ENCODE results near the gene C16orf54. TPM values are rescaled to one million over a fixed set of nuclear protein-coding genes. Genes with fewer than 3 reads are reported as not detected.
"Not testable (repeated sequence)": the region's sequence is repeated elsewhere in the genome, so short reads cannot be mapped to it uniquely, and the experiment has no call there.

Gene C16orf54
- polyA plus RNA-seq, 6 donors from 2014 or later, result 1.4 to 70.0 (median 29.5) TPM

- H3K27me3 Mint-ChIP-seq, result no peaks in the 10 kb centered on the region
- no peak overlapping the region for H3K27ac Mint-ChIP-seq
- peak in 1 of 2 donors; percentile 37 for ATAC-seq (ENCODE audit: low read depth in 2 of 2)
- peaks cover 15 to 20% (median 16%) of the 10 kb centered on the region in 3 donors for H3K4me1 Mint-ChIP-seq
- DNase-seq, result no peak
- H3K9me3 Mint-ChIP-seq, result peaks cover 0 to 2% (median 0%) of the 10 kb centered on the region in 7 donors
- peaks cover 0 to 7% of the 10 kb centered on the region in 2 donors for H3K36me3 Mint-ChIP-seq
- H3K4me3 Mint-ChIP-seq, result peak overlapping the region in 1 of 8 donors; percentile 9
Measured at GRCh38 chr16:29729116-29729521, 16.7 kb downstream of the C16orf54 start.

GRCh38 chr16:29727452-29727851, 18.3 kb downstream of the C16orf54 start:
- Mint-ChIP-seq H3K4me3 (no peak overlapping the region), H3K36me3 (peaks cover 0 to 5% of the 10 kb centered on the region in 2 donors), H3K9me3 (peaks cover 0 to 2% (median 0%) of the 10 kb centered on the region in 7 donors), H3K4me1 (peaks cover 14 to 22% (median 15%) of the 10 kb centered on the region in 3 donors), H3K27ac (peak overlapping the region in 1 of 6 donors; percentile 11), H3K27me3 (no peaks in the 10 kb centered on the region)
- DNase-seq (no peak), ATAC-seq (ENCODE audit: low read depth in 2 of 2) (no peak)

GRCh38 chr16:29726845-29727377, 18.9 kb downstream of the C16orf54 start:
- no peaks in the 10 kb centered on the region for H3K9me3 Mint-ChIP-seq
- no peak for DNase-seq
- H3K27ac Mint-ChIP-seq, result peak overlapping the region in 1 of 6 donors; percentile 11
- no peaks in the 10 kb centered on the region for H3K27me3 Mint-ChIP-seq
- peaks cover 12 to 20% (median 12%) of the 10 kb centered on the region in 3 donors for H3K4me1 Mint-ChIP-seq
- no peak overlapping the region for H3K4me3 Mint-ChIP-seq
- H3K36me3 Mint-ChIP-seq, result no peaks in the 10 kb centered on the region
- ATAC-seq (ENCODE audit: low read depth in 2 of 2), result no peak

- DNase-seq, result peak; percentile 46
- not testable (repeated sequence) for H3K27me3 Mint-ChIP-seq, H3K36me3 Mint-ChIP-seq, H3K9me3 Mint-ChIP-seq
- peak; percentile 65 to 87 for ATAC-seq (ENCODE audit: low read depth in 2 of 2)
- peaks cover 12 to 14% (median 13%) of the 10 kb centered on the region in 3 donors for H3K4me1 Mint-ChIP-seq
- H3K4me3 Mint-ChIP-seq, result peak overlapping the region in 6 of 8 donors; percentile 47 to 86 (median 68)
- H3K27ac Mint-ChIP-seq, result peak overlapping the region in 4 of 6 donors; percentile 32 to 84 (median 65)
Measured at GRCh38 chr16:29721167-29721879, 24.5 kb downstream of the C16orf54 start.

- H3K4me3 Mint-ChIP-seq, result peak overlapping the region in 3 of 8 donors; percentile 47 to 69 (median 59)
- peak overlapping the region in 2 of 6 donors; percentile 13 to 84 for H3K27ac Mint-ChIP-seq
- H3K36me3 Mint-ChIP-seq, result no peaks in the 10 kb centered on the region
- ATAC-seq (ENCODE audit: low read depth in 2 of 2) (no peak), DNase-seq (no peak)
- no peaks in the 10 kb centered on the region for H3K27me3 Mint-ChIP-seq
- no peaks in the 10 kb centered on the region for H3K9me3 Mint-ChIP-seq
- peaks cover 12 to 14% (median 13%) of the 10 kb centered on the region in 3 donors for H3K4me1 Mint-ChIP-seq
Measured at GRCh38 chr16:29720703-29721102, 25.1 kb downstream of the C16orf54 start.

- no peaks in the 10 kb centered on the region for H3K27me3 Mint-ChIP-seq
- H3K36me3 Mint-ChIP-seq, result no peaks in the 10 kb centered on the region
- peak overlapping the region in 2 of 6 donors; percentile 3 to 64 for H3K27ac Mint-ChIP-seq
- DNase-seq, result no peak
- ATAC-seq (ENCODE audit: low read depth in 2 of 2), result no peak
- H3K4me3 Mint-ChIP-seq, result no peak overlapping the region
- peaks cover 12 to 14% (median 13%) of the 10 kb centered on the region in 3 donors for H3K4me1 Mint-ChIP-seq
- H3K9me3 Mint-ChIP-seq, result no peaks in the 10 kb centered on the region
Measured at GRCh38 chr16:29719063-29719462, 26.7 kb downstream of the C16orf54 start.

- DNase-seq (no peak), ATAC-seq (ENCODE audit: low read depth in 2 of 2) (no peak)
- no peaks in the 10 kb centered on the region for H3K36me3 Mint-ChIP-seq
- no peak overlapping the region for H3K27ac Mint-ChIP-seq
- H3K4me1 Mint-ChIP-seq, result peaks cover 10 to 13% (median 12%) of the 10 kb centered on the region in 3 donors
- no peaks in the 10 kb centered on the region for H3K27me3 Mint-ChIP-seq
- no peaks in the 10 kb centered on the region for H3K9me3 Mint-ChIP-seq
- H3K4me3 Mint-ChIP-seq, result no peak overlapping the region
Measured at GRCh38 chr16:29717113-29717512, 28.7 kb downstream of the C16orf54 start.

GRCh38 chr16:29714972-29715371, 30.8 kb downstream of the C16orf54 start:
- H3K4me1 Mint-ChIP-seq, result peaks cover 10 to 11% (median 11%) of the 10 kb centered on the region in 3 donors

GRCh38 chr16:29714396-29714795, 31.4 kb downstream of the C16orf54 start:
- H3K4me1 Mint-ChIP-seq, result peaks cover 11 to 17% (median 14%) of the 10 kb centered on the region in 3 donors
- DNase-seq (no peak), ATAC-seq (ENCODE audit: low read depth in 2 of 2) (no peak)
- peaks cover 0 to 4% (median 0%) of the 10 kb centered on the region in 3 donors for H3K27me3 Mint-ChIP-seq
- H3K36me3 Mint-ChIP-seq, result no peaks in the 10 kb centered on the region
- H3K9me3 Mint-ChIP-seq, result no peaks in the 10 kb centered on the region
- no peak overlapping the region for H3K4me3 Mint-ChIP-seq
- H3K27ac Mint-ChIP-seq, result no peak overlapping the region

More at GRCh38 chr16:29714972-29715371, 30.8 kb downstream of the C16orf54 start:
- no peak for DNase-seq
- H3K9me3 Mint-ChIP-seq, result no peaks in the 10 kb centered on the region
- H3K27me3 Mint-ChIP-seq, result peaks cover 0 to 4% (median 0%) of the 10 kb centered on the region in 3 donors
- ATAC-seq (ENCODE audit: low read depth in 2 of 2), result no peak
- H3K36me3 Mint-ChIP-seq, result no peaks in the 10 kb centered on the region
- H3K27ac Mint-ChIP-seq, result no peak overlapping the region
- H3K4me3 Mint-ChIP-seq, result no peak overlapping the region

- H3K4me3 Mint-ChIP-seq, result no peak overlapping the region
- no peak for DNase-seq
- no peak overlapping the region for H3K27ac Mint-ChIP-seq
Measured at GRCh38 chr16:29712809-29713208, 33.0 kb downstream of the C16orf54 start.

GRCh38 chr16:29710227-29711219, 35.3 kb downstream of the C16orf54 start:
- peak overlapping the region in 3 of 6 donors; percentile 45 to 80 (median 49) for H3K27ac Mint-ChIP-seq

More at GRCh38 chr16:29712809-29713208, 33.0 kb downstream of the C16orf54 start:
- Mint-ChIP-seq H3K27me3 (peaks cover 0 to 4% (median 0%) of the 10 kb centered on the region in 3 donors), H3K36me3 (no peaks in the 10 kb centered on the region), H3K4me1 (peaks cover 12 to 26% (median 14%) of the 10 kb centered on the region in 3 donors), H3K9me3 (no peaks in the 10 kb centered on the region)
- ATAC-seq (ENCODE audit: low read depth in 2 of 2), result no peak

GRCh38 chr16:29709657-29710056, 36.1 kb downstream of the C16orf54 start:
- ATAC-seq (ENCODE audit: low read depth in 2 of 2); DNase-seq; H3K27ac Mint-ChIP-seq; H3K27me3 Mint-ChIP-seq; H3K36me3 Mint-ChIP-seq; H3K9me3 Mint-ChIP-seq: not testable (repeated sequence)
- peaks cover 12 to 29% (median 14%) of the 10 kb centered on the region in 3 donors for H3K4me1 Mint-ChIP-seq
- H3K4me3 Mint-ChIP-seq, result peak overlapping the region in 1 of 8 donors; percentile 13

More at GRCh38 chr16:29710227-29711219, 35.3 kb downstream of the C16orf54 start:
- H3K27me3 Mint-ChIP-seq, result peaks cover 0 to 4% (median 0%) of the 10 kb centered on the region in 3 donors
- no peaks in the 10 kb centered on the region for H3K9me3 Mint-ChIP-seq
- ATAC-seq (ENCODE audit: low read depth in 2 of 2), result peak; percentile 97 to 99
- peaks cover 12 to 29% (median 14%) of the 10 kb centered on the region in 3 donors for H3K4me1 Mint-ChIP-seq
- peak overlapping the region in 2 of 8 donors; percentile 1 to 55 for H3K4me3 Mint-ChIP-seq
- peak; percentile 62 for DNase-seq
- no peaks in the 10 kb centered on the region for H3K36me3 Mint-ChIP-seq
